HFF-Myc (cell line): Measurements from ENCODE around the gene ARHGEF12.

Experiments
- DNase-seq: peaks from one replicate; pipeline ENCODE4 v3.0.0-alpha.2; 2011; ENCODE audit warnings: low read depth; ENCODE audit errors: extremely low read depth
- H3K4me3 ChIP-seq: replicated peaks from 2 replicates; pipeline ENCODE4 v1.5.1; 2011; ENCODE audit warnings: low read depth, mild to moderate bottlenecking, control low read depth, low read length
- CTCF ChIP-seq: IDR thresholded peaks from 2 replicates; pipeline ENCODE4 v1.5.1; 2012; ENCODE audit warnings: mild to moderate bottlenecking, low read depth, low read length, control low read depth; ENCODE audit errors: missing control alignments

Gene ARHGEF12

GRCh38 chr11:120316880-120317688 is 19.1 kb upstream of the ARHGEF12 start:
- TF ChIP-seq CTCF = no peak
- H3K4me3 ChIP-seq = no peak overlapping the region

DNA sequence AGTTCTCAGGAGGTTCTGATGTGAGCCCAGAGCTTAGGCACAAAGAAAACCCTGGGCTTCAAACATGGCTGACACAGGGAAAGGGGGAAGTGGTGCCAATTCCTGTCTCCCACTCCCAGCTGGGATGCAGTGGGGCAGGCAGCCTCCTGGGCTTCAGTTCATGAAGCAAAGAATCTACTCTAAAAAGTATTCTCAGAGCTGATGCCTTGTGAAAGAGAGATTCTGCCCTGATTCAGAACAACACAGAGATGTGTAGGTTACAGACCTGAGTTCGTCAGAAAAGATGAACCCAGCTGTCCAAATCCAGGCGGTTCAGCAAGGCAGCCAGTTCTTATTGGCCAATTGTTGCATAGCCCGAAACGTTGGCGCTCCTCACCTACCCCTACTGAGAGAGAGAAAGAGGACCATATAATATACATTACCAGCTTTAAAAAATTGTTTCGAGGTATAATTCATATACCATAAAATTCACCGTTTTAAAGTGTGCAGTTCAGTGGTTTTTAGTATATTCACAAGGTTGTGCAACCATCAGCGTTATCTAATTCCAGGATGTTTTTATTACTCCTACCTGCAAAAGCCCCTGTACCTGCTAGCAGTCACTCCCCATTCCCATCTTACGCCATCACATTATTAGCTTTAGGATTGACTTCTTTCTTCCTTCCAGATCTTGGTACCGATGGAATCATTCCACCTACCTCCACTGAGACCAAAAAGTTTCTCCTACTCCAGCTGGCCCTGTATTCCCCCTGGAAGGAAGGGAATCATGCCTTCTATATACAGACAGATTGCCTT is 18.3 kb upstream of the ARHGEF12 start:
- no peak for DNase-seq
- TF ChIP-seq CTCF = no peak
- no peak overlapping the region for H3K4me3 ChIP-seq

More at GRCh38 chr11:120316880-120317688, 19.1 kb upstream of the ARHGEF12 start:
- DNase-seq = no peak

DNA sequence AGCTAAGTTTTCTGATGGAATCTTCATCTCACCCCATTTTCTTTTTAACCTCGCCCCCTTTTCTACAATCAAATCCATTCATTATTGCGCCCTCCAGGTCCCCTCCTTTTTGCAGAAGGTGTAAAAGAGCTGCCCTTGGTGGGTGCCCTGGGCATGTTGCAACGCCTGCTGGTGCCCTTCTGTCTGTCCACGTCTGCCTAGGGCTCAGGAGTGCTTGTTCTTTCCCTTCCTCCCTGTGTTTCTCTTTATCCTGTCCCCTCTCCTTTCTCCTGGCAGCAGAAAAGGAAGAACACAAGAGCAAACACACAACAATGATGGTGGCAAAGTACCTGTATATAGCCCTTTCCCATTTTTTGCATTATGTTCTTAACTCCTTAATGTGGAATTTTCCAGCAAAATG is 17.3 kb upstream of the ARHGEF12 start:
- no peak overlapping the region for H3K4me3 ChIP-seq
- DNase-seq = no peak
- TF ChIP-seq CTCF = no peak

- no peak for DNase-seq
- H3K4me3 ChIP-seq = peak within 1 kb of the TSS; percentile 65
- no peak for TF ChIP-seq CTCF
Measured at GRCh38 chr11:120324932-120325810, 11.0 kb upstream of the ARHGEF12 start, which contains the start of gene TLCD5. TLCD5 (plus strand) TSS chr11:120325299; CDS start chr11:120327442, 2,143 bp downstream.

GRCh38 chr11:120326228-120326627 is 10.0 kb upstream of the ARHGEF12 start:
- DNase-seq = no peak
- peak overlapping the region; percentile 65 for H3K4me3 ChIP-seq
- no peak for TF ChIP-seq CTCF

- no peak for DNase-seq
- no peak overlapping the region for H3K4me3 ChIP-seq
- TF ChIP-seq CTCF = no peak
Measured at GRCh38 chr11:120326845-120327281, 9.3 kb upstream of the ARHGEF12 start.
